Head of caudate nucleus (tissue), 42 donors: ENCODE data around the gene CSAD.

Experiments
- DNase-seq, 42 donors: peaks; one replicate each; pipeline versions ENCODE4 v3.0.0 to v3.0.0-alpha.2; 2020 to 2021; ENCODE audit warnings: mixed read lengths in 7 of 42
- intact Hi-C: fragments of 100-400 bp; cut with DNase I; formaldehyde crosslinking; loops from one replicate; pipeline ENCODE4 v1.15.0; 2022

Gene CSAD, protein sequence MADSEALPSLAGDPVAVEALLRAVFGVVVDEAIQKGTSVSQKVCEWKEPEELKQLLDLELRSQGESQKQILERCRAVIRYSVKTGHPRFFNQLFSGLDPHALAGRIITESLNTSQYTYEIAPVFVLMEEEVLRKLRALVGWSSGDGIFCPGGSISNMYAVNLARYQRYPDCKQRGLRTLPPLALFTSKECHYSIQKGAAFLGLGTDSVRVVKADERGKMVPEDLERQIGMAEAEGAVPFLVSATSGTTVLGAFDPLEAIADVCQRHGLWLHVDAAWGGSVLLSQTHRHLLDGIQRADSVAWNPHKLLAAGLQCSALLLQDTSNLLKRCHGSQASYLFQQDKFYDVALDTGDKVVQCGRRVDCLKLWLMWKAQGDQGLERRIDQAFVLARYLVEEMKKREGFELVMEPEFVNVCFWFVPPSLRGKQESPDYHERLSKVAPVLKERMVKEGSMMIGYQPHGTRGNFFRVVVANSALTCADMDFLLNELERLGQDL

DNA sequence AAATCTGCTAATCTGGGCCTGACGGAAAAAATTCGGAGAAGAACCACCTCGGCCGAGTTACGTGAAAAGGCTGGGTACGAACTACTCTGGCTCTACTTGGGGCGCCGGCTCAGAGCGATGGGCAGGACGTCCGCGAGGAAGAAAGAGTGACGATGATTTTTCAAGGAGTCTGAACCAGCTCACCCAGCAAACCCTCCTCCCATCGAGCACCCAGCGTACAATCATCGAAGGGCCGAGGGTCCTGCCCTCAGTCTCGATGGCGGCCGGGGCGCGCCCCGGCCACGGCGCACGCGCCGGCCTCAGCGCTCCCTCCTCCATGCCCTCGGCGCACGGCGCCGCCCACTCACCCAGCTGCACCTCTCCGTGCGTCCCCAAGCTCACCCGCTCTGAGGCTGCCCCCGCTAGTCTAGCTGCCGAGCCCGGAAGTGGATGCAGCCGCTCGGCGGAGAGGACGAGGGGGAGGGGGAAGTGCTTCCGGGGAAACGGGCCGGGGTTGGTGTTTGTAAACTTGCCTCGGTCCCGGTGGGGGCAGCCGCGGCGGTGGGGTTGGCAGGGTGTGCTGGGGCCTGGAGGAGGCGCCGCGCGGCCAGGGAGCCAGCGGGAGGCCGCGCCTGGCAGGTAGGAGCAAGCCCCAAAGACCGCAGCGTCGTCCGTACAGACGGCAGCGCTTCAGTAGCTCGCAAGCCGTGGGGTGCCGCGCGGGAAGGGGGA is at the start of gene CSAD, which contains the start of gene ZNF740:
CSAD (minus strand) TSS at position 706 of the 711 bp plus-strand sequence. CDS start 7,455 bp downstream, outside the sequence.
ZNF740 (plus strand) TSS at position 503 of the 711 bp plus-strand sequence. CDS start 1,262 bp downstream, outside the sequence.
- peak; percentile 93 to 99 (median 98) for DNase-seq
- intact Hi-C loops = loop anchor here (5.0 kb wide), 1 partner anchor 133 kb away; no protein-coding TSS in a partner anchor

DNA sequence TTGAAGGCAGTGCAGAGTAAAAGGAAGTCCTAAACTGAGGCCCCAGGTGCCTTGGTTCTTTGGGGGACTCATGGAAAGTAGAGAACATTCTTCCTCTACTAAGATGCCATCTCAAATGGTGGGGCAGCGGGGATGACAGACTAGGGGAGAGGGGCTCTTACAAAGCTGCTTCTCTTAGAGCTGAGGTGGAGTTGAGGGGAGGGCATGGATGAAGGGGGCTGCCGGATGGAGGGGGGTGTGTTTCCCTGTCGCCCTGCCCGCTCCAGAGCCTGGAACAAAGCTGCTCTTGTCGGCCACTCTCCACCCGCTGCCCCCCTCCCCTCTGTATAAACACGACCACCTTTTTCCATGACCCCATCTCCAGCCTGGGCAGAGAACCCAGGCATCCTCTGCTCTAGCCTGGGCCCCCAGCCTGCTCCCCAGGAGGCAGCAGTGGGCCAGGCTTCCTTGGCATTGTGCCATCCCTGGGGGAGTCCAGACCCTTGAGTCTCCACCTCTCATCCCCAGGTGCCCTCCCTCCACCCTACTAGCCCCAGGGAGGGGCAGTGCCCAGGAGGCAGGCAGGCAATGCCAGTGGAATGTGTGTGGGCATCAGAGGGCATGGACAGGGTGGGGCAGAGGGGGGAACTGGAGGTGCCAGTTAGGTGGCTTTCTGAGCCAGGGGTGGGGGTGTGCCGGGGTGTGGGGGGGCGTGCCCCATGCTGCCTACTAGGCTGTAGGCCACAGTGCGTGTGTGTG is 49.6 kb upstream of the CSAD start:
- DNase-seq = no peak

DNA sequence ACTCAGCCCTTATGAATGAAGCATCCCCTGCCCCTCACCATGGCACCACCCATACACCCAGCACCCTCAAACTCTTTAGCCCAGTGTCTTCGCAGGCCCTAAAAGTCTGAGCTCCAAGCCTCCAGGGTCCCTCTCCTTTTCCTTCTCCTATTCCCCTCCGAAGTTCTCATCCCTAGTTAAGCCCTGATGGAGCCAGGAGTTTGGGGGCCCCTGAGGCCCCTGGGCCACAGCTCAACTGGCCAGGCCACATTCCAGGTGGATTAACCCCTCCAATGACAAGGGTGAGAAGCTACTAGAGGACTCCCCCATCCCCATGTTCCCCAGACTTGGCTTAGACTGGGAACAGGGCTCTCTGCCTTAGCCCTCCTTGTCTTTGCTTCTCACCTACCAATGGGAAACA is 48.7 kb upstream of the CSAD start:
- no peak for DNase-seq
- intact Hi-C loops = no loop called here

More for the DNA sequence above, 49.6 kb upstream of the CSAD start:
- intact Hi-C loops = no loop called here

DNA sequence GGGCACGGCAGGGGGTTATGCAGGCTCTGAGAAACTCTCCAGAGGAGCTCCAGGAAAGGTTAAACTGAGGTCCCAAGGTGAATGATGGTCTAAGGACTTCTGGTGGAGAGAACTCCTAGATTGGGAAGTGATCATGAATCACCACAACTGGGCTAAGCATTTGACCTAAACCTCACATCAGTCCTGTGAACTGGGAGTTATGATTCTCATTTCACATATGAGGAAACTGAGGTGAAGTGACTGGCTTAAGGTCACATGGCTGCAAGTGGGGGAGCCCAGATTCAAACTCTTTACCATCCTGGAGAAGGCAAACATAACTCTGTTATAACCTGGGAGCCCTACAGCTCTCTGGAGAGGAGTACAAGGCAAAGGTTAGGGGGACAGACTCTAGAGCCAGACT is 47.1 kb upstream of the CSAD start:
- no peak for DNase-seq
- intact Hi-C loops = no loop called here

DNA sequence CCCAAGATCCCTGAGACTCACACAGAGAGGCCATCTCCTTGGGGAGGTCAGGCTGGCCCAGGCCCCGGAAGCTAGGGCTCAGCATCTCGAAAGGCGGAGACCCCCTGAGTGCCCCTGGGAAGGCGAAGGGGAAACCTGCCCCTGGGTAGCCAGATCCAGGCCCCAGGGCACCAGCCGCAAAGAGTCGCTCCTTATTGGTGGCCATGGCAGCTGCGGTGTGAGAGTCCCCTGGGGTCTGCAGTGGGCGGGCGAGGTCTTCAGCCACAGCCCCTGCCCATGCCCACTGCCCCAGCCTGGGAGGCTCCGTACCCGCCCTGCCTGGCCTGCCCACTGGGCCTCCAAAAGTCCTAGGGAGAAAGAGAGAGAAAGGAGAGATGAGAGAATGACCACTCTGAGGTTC is 46.6 kb upstream of the CSAD start:
- intact Hi-C loops = no loop called here
- peak in 1 of 42 donors; percentile 20 for DNase-seq

DNA sequence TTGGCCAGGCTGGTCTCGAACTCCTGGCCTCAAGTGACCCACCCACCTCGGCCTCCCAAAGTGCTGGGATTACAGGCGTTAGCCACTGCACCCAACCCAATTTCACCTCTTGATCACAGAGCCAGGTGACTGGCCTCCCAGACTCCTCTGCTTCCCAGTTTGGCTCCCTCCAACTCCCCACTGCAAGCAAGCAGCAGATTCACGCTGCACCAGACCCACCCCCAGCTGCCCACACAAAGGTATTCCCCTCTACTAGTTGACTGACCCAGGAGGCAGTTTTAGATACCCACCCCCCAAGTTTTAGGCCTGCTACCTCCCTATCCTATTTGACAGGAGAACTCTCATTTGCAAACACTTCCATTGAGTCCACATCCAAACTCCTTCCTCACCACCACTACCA is 46.1 kb upstream of the CSAD start:
- DNase-seq = peak in 1 of 42 donors; percentile 16
- intact Hi-C loops = no loop called here

DNA sequence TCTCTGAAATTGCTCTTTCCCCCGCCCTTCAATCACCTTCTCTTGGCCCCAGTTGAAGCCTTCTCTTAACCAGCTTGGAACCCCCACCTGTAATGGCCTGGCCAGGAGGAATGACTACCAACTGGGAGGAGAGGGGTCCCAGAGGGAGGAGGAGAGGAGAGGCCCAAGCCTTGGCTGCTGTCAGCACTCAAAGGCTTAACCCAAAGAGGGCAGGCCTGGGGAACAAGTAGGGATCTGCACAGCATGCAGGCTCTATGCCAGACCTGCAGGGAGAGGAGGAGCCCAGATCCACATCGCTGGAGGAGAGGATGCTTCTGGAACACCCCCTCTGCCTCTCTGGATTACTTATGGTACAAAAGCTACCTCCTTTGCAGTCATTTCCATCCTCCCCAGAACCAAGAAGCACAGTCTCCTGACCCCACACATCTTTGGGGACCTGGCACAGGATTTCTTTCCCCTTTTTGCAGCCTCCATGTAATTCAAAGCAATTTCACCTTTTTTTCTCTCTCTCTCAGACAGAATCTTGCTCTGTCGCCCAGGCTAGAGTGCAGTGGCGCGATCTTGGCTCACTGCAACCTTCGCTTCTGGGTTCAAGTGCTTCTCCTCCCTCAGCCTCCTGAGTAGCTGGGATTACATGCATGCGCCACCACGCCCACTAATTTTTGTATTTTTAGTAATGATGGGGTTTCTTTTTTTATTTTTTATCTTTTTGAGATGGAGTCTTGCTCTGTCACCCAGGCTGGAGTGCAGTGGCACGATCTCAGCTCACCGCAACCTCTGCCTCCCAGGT is 45.1 kb upstream of the CSAD start:
- DNase-seq = peak in 23 of 42 donors; percentile 34 to 81 (median 53)
- intact Hi-C loops = no loop called here

DNA sequence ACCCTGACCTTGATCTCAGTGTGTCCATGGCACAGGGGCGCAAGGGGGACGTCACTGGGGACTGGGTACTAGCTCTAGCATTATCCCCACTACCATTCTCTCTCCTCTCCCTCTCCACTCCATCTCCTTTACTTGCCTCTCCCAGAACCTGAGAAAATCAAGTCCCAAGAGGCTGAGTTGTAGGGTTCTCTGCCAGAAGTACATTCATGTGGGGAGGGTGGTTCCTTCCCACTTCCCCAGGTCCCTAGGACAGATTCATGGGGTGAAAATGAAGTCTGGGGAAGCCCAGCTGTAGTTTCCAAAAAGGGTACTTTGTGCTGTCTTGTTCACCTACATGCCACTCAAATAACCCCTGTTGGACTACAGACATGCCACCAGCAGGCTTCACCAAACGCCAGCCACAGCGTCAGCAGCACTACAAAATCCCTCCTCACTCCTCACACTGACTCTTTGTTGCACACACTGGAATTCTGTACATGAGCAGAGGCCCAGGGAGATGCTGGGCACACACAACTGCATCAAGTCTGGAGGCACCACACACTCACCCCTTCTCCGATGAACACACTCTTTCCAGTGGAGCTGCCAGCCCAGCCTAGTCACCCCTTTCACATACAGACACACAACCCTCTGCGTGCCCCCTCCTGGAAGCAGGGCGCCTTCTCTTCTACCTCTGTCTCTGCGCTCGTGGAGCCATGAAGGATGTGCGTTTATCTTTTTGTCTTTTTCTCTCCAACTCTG is 44.3 kb upstream of the CSAD start:
- intact Hi-C loops = no loop called here
- peak in 2 of 42 donors; percentile 18 to 59 for DNase-seq

DNA sequence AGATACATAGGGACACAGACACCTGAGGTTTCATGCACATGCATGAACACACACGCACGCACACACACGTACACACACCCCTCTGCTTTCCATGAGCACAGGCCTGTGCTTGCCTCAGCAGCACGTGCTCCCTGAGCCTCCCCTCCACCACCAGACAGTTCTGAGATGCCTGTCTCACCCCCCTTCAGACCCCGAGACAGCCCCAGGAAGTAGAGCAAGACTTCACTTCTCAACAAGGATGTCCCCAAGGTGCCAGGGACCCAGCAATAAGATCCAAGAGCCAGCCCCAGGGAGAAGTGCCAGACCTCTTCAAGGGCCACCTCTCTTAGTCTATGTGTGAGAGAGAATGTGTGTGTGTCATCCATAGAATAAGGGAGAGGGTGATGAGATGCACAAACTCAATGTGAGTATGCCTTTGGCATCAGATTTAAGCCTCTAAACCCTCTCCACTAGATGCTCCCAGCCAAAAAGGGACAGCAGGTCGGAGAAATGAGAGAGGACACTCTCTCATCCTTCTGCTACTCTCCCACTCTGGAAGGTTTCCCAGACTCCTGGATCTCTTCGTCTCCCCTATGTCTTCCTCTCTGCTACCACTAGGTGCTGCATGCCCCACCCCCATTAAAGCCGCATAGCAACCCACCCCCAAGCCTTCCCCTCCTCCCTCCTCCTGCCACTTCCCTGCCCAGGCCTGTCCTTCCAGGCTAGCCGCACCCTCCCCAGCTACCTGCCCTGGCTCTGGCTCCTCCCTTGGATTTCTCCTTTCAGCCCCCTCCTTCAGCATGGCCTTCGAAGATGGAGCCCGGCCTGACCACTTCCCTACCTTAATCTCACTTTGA is 43.6 kb upstream of the CSAD start:
- DNase-seq = no peak
- intact Hi-C loops = no loop called here

DNA sequence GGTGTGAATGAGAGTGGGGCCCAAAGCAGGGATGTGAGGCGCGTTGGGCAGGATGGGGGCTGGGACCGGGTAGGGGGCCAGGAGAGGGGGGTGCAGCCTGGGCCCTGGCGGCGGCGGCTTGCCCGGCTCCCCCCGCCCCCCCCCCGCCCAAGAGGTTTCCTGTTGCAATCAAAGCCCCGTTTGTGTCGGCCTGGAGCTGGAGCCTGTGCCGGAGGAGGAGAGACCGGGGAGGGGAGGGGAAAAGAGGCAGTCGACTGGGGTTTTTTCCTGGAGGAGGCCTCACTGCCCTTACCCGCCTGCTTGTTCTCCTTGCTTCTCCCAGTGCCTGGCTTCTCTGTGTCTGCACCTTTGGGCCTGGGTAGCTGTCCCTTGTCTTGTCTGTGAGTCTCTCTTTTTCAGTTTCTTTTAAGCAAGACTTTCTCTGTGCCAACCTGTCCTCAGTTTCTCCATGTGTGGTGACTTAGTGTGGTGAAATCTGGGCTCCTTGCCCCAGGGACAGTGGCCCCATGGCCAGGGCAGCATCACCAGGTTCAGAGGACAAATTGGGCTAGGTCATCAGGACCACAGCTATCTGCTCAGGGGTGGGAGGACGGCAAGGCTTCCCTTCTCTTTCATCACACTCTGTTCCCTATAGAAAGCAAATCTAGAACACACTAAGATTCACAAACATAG is 42.8 kb upstream of the CSAD start:
- DNase-seq = peak in 38 of 42 donors; percentile 43 to 87 (median 68)
- intact Hi-C loops = no loop called here

DNA sequence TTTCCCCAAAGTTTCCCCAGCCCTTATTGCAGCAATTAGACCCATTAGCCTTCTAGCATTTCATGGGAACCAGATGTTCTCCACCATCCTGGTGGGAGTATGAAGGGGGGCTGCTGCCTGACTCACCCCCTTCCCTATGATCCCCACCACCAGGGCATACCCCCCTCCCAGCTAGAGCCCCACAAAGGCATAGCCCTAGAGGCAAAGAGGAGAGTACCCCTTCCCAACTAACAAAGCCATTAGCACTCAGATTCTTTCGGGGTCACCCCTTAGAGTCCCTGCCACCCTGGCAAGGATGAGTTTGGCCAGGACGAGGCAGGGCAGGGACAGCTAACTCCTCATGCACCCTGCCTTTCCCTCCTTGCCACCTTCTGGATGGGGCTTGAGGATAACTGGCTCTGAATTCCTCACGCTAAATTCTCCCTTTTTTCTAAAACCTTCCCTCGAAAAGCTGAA is 42.1 kb upstream of the CSAD start:
- intact Hi-C loops = no loop called here

DNA sequence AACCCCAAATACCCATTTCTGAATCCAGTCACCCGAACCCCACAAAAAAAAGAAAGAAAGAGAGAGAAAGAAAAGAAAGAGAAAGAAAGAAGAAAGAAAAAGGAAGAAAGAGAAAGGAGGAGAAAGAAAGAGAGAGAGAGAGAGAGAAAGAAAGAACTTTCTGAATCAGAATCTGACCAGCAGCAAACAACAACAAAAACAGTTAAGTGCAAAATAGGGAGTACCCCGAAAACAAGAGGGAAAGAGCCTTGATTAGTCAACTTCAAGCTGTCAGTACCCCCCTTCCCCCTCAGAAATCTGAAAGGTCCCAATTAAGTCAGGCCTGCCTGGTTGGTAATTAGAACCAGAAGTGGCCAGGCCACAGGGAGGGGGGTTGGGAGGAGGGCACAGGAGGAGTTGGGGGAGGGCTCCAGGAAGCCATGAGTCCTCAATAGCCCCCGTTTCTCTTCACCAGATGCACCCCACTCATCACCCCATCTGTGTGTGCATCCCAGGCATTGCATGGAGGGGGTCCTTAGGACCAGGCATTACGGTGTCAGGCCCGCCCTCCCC is 41.5 kb upstream of the CSAD start:
- DNase-seq = no peak
- intact Hi-C loops = no loop called here

More for the DNA sequence above, 42.1 kb upstream of the CSAD start:
- no peak for DNase-seq

DNA sequence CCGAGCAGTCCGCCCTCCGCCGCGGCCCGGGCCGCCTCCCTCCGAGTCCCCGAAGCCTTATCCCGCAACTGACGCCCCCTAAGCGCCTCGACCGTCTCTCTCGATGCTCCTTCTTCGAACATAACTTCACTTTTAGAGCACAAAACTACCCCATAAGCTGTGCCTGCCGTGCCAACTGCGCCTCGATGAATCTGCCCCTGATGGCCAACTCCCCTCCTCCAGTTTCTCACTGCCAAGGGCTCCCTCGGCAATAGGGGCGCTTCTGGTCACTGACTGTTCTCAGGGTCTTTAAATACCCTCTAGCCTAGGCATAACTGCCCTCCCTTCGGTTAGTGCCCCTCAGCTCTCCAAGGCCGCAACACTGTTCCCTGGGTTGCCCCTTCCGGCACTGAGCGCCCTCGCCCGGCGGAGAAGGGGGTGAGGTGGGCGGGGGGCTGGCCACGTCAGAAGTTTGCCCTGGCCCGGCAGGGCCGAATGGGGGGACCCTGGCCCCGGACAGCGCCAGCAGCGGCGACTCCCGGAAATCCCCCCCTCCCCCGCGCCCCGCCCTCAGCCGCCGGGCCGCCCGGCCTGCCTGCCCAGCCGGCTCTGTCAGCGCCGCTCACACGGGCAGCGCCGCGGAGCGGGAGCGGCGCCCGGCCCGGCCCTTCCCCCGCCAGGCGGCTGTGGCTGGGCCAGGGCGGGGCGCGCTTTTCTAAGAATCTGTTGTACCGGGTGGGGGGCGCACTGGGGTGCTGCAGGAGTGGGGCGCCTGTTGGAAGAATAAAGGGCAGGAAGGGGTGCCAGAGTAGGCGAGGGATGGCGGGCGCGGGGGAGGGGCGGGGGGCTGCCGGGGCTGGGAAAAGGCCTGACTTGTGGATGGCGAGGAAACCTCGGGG is 40.7 kb upstream of the CSAD start:
- intact Hi-C loops = no loop called here
- peak in 39 of 42 donors; percentile 33 to 85 (median 67) for DNase-seq

DNA sequence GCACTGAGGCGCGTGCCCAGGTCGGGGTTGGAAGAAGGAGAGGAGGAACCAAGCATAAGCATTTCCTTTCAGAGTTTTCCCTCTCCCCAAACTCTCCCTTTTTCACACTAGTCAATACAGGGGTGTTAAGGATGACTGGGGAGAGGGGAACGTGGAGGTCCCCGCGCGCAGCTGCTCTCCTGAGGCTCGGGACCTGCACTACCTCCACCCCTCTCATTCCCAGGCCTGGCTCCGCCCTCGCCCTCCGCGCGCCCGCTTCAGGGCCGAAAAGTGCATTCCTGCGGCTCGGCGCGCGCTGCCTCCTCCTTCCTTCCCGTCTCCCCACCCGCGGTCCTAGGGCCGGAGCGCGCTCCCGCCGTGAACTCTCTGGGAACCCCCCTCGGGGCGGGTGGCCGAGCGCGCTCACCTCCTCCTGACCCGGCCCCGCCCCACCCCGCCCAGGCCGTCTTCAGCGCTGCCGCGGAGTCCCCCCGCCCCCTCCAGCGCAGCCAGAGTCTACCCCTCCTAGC is 40.0 kb upstream of the CSAD start:
- intact Hi-C loops = no loop called here

More for the DNA sequence above, 40.0 kb upstream of the CSAD start:
- peak; percentile 42 to 90 (median 78) for DNase-seq
